NB4 (cell line): ENCODE results near the gene DLEC1.

Source experiments
- DNase-seq: peaks from one replicate; pipeline ENCODE4 v3.0.0; 2010; ENCODE audit warnings: low read depth
- H3K4me3 ChIP-seq: one replicate; pipeline ENCODE4 v1.5.1; 2011; ENCODE audit warnings: mild to moderate bottlenecking, low read depth, low read length, moderate library complexity
- CTCF ChIP-seq: IDR thresholded peaks from one replicate; pipeline ENCODE4 v1.5.1; 2012; ENCODE audit warnings: low read depth, low read length
- MAX ChIP-seq: IDR thresholded peaks from 2 replicates; pipeline ENCODE4 v1.6.1; 2011; ENCODE audit warnings: low read depth, low read length
- MYC ChIP-seq: IDR thresholded peaks from 2 replicates; pipeline ENCODE4 v1.6.1; 2011; ENCODE audit warnings: low read depth, low read length
- POLR2A ChIP-seq: IDR thresholded peaks from 2 replicates; pipeline ENCODE4 v1.6.1; 2011; ENCODE audit warnings: mild to moderate bottlenecking; ENCODE audit not compliant: insufficient read length; ENCODE audit errors: extremely low read depth

The DLEC1 gene

GRCh38 chr3:38117748-38118420 lies 78.9 kb downstream of the DLEC1 start:
- H3K4me3 ChIP-seq: no peak overlapping the region
- DNase-seq: peak; percentile 83
- TF ChIP-seq MYC (peak; percentile 96), POLR2A (peak; percentile 12), MAX (peak; percentile 96), CTCF (peak; percentile 76)

- DNase-seq: no peak
- no peak overlapping the region for H3K4me3 ChIP-seq
- no peak for TF ChIP-seq CTCF
- no peak for TF ChIP-seq MYC
- no peak for TF ChIP-seq MAX
Measured at GRCh38 chr3:38118421-38119247, 79.6 kb downstream of the DLEC1 start.

GRCh38 chr3:38119248-38119544 lies 80.2 kb downstream of the DLEC1 start:
- no peak for TF ChIP-seq MYC
- no peak overlapping the region for H3K4me3 ChIP-seq
- DNase-seq: no peak

GRCh38 chr3:38119821-38120692 lies 81.0 kb downstream of the DLEC1 start:
- TF ChIP-seq POLR2A (no peak), MYC (no peak), CTCF (no peak), MAX (no peak)
- no peak for DNase-seq
- no peak overlapping the region for H3K4me3 ChIP-seq

- DNase-seq: no peak
Measured at GRCh38 chr3:38120693-38121450, 81.9 kb downstream of the DLEC1 start.

More at GRCh38 chr3:38120693-38121450, 81.9 kb downstream of the DLEC1 start:
- H3K4me3 ChIP-seq: no peak overlapping the region
- no peak for TF ChIP-seq POLR2A
- TF ChIP-seq MAX: no peak
- no peak for TF ChIP-seq MYC
- TF ChIP-seq CTCF: no peak
